GM23248 (cell line): ENCODE measurements around the gene APOLD1.

Source experiments
- EZH2 ChIP-seq: fragments of 200-600 bp; sonication (generic); IDR thresholded peaks from 2 replicates; pipeline ENCODE4 v1.6.1; 2018; ENCODE audit warnings: antibody characterized with exemption, mild to moderate bottlenecking; ENCODE audit not compliant: insufficient read depth, poor library complexity, severe bottlenecking
- EZH2phosphoT487 ChIP-seq: fragments of 200-600 bp; sonication (generic); IDR thresholded peaks from 2 replicates; pipeline ENCODE4 v1.6.1; 2018; ENCODE audit warnings: antibody characterized with exemption, moderate library complexity, mild to moderate bottlenecking, low read depth; ENCODE audit not compliant: insufficient read depth

GRCh38 chr12:12806784-12807516, 21.5 kb downstream of the APOLD1 start:
- TF ChIP-seq EZH2phosphoT487 (no peak), EZH2 (no peak)
